NCI-H524 (cell line): Measurements from ENCODE around the gene TECPR2.

Experiments used
- DNase-seq, 2 experiments: peaks; one replicate each; lab custom pipeline; 2025; lab: John Stamatoyannopoulos, UW

TECPR2 gene

GRCh38 chr14:102375119-102375518 is 12.4 kb downstream of the TECPR2 start:
- no peak for DNase-seq

DNA sequence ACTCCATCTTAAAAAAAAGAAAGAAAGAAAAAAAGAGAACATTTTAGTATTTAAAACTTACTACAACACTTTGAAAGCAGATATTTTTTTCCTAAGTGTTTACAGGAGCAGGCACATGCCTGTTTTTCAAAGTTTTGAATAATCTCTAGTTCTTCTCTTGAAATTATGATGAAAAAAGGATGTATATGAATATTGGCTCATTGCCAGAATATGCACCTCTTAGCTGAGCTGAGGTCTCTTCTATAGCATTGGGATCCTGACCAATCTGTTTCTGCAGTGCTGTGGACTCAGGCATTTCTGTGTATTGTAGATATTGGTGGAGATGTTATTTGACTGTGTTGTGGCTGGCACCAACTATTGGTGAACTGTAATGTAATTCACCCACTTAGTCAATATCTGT is 15.0 kb downstream of the TECPR2 start:
- DNase-seq, result no peak

DNA sequence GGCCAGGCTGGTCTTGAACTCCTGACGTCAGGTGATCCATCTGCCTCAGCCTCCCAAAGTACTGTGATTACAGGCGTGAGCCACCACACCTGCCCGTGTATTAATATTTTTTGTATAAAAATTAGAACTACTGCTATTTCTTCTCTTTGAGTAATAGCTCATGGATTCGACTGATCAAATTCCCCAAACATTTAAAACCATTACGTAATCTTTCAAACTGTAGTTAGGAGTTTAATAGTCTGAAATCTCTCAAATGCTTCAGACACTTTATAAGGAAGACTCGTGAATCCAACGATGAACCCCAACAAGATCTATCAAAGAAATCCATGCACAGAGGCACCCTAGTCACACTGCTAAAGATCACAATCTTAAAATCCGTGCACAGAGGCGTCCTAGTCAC is 16.1 kb downstream of the TECPR2 start:
- DNase-seq, result no peak

- no peak for DNase-seq
These were observed 24.3 kb downstream of the TECPR2 start for GRCh38 chr14:102387086-102387485.

- DNase-seq, result no peak
These were observed 26.5 kb downstream of the TECPR2 start for GRCh38 chr14:102389246-102389645.

GRCh38 chr14:102390064-102390855 is 27.5 kb downstream of the TECPR2 start:
- no peak for DNase-seq

DNA sequence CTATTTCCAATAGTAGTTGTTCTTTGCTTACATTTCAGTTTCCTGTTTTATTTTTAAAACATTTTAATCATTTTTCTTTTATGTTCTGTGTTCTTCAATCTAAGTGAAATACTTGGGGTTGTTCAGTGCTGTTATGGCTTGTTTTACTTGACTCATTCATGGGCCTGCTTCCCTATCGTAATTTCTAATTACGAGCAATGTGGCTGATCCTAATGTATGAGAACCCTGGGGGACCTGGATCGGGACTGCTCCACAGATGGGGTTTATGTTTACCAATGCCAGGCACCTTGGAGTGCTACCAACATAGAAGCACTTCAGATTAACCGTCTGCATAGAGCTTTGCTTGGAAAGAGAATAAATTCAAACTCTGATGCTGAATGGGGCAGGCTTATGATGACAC is 29.8 kb downstream of the TECPR2 start:
- DNase-seq, result no peak

DNA sequence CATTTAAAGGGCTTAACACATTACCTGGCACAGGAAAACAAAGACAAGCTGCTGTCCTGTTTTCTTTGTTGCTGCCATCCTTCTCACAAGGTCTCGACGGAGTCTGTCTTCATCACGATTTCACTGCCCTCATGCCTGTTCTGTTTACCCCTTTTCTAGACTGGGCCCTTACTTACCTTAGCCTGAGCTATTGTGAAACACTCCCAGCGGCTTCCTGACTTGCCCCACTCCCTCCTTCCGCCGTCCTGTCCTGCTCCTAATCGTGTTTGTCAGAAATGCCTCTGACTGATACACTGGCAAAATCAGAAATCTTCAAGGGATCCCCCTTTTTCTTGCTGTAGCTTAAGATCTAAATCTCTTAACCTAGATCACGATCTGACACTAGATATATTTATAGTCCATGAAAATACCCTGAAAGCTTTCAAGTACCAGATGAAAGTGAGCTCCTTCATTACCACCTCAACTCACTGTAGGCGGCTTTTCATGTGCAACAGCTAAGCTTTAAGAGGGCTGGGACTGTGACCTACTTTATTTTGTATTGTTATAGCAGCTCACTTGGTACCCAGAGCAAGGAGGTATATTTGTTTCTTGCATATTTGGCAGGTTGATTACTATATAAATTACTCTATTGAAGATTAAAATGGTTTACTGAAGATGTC is 32.1 kb downstream of the TECPR2 start:
- DNase-seq, result no peak

DNA sequence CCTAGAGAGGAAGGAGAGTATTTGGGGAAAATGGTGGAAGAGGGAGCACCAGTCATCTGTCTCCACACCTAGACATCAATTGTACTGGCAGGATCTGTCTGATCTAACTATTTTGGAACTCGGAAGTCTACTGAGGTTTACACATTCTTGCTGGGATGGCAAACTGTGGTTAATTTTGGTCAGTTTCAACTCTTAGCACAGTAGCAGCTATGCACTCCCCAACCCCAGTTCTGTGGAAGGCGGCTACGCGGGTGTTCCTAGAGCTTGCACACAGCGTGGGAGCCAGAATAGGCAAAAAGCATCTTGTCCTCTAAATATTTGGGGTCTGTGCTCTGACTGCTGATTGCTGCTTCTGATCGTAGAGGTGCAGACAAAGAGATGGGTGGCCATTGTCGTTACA is 33.8 kb downstream of the TECPR2 start:
- DNase-seq, result no peak

DNA sequence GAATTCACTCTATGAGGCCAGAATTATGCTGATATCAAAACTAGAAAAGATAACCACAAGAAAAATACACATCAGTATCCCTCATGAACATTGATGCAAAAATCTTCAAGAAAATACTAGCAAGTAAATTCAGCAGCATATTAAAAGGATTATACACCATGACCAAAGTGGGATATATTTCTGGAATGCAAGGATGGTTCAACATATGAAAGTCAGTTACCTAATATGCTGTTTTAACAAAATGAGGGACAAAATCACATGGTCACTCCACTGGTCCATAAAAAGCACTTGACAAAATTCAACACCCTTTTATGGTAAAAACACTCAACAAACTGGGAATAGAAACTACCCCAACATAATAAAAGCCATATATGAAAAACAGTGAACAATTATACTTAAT is 40.3 kb downstream of the TECPR2 start:
- no peak for DNase-seq

DNA sequence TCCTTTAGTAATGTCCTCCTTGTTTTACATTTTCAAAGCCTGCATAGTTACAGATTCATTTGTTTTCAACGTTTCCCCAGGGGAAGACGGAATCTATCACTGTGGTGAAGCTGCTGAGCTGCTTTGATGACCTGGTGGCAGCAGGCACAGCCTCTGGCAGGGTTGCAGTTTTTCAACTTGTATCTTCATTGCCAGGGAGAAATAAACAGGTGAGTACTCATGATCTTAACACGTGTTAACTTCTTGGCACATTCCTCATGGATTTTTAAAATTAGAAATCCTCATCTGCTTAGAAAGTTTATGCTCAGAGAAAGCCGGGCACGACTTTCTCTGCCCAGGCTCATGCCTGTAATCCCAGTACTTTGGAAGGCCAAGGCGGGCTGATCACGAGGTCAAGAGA is 44.5 kb downstream of the TECPR2 start:
- DNase-seq, result no peak

DNA sequence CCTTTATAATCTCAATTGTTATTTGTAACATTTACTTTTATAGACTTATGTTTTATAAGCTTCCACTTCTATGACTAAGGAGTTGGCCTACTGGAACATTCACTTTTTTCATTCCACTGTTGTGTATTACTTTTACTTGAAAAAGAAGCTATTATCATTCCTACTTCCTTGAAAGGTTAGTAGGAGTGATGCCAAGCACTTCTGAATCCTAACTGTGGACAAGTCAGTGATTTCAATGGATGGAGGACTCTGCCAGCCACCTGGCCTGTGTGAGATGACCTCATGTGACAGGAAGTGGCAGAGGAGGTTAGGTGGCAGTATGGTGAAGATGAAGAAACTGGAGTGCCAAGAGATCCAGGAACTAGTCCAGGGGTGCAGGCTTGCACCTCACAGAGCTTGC is 46.0 kb downstream of the TECPR2 start:
- DNase-seq, result no peak

- no peak for DNase-seq
These were observed 52.9 kb downstream of the TECPR2 start for GRCh38 chr14:102415671-102416070.

- DNase-seq, result no peak
These were observed 54.3 kb downstream of the TECPR2 start for GRCh38 chr14:102417001-102417431.

- no peak for DNase-seq
These were observed 54.9 kb downstream of the TECPR2 start for GRCh38 chr14:102417646-102418045.

- no peak for DNase-seq
These were observed 55.6 kb downstream of the TECPR2 start for GRCh38 chr14:102418169-102418852.

GRCh38 chr14:102418853-102419240 is 56.1 kb downstream of the TECPR2 start:
- DNase-seq, result no peak

DNA sequence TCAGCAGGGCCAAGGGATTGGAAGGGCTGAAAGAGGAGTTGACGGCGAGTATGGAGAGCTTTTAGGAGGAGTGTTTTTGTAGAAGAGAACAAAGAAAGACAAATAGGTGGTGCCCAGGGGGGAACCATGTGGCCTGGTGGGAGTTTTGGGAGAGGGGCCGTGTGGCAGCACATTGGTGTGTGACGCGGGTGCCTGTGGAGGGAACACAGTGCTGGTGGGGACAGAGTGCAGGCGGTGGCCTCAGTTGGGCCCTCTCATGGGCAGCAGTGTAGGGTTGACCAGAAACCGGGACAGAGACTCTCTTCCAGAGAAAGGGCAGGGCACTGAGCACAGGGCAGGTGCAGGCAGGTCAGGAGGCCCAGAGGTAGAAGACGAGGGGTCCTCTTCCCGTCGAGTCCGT is 56.5 kb downstream of the TECPR2 start:
- DNase-seq, result no peak

GRCh38 chr14:102419716-102420115 is 57.0 kb downstream of the TECPR2 start:
- DNase-seq, result no peak

DNA sequence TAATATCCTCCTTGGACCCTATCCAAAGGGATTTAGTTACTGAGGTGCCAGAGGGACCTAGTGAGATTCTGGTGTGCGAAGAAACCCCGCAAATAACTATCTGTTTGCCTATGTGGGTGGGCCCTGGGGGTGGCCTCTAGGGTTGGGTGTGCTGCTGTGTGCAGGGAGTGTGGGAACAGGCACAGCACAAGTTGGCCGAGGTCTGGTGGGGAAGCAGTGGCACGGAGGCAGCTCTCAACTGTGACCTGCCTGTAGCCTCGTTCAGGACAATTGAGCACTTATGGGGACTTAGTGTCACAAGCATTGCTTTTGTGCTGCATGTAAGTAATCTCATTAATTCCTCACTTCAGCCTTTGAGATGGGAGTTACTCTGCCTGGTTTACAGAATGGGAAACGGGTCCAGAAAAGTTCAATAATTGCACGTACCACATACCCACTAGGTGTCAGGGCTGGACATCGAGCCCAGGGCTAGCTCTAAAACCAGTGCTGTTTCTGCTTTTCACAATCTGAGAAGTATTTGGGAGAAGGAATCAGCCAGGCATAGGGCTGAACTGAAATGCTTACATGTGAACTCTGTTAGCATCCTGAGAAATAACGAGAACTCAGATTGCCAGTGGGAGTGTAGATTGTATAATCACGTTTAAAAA is 58.8 kb downstream of the TECPR2 start:
- DNase-seq, result peak; percentile 62 to 76

DNA sequence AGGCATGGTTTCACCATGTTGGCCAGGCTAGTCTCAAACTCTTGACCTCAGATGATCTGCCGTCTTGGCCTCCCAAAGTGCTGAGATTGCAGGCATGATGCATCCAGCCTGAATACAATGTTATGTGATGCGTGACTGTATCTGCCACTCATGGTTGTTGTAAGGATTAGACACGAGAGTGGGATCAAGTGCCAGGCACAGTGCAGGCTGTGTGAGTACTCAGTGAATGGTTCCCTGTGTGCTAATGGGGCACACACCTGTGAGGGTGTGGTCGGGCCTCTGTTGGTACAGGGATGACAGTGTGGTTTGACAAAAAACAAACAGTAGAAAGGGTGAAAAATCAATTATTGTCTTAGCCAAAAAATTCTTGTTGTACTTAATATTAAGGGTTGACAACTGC is 61.8 kb downstream of the TECPR2 start:
- no peak for DNase-seq

- DNase-seq, result no peak
These were observed 62.2 kb downstream of the TECPR2 start for GRCh38 chr14:102424923-102425322.

DNA sequence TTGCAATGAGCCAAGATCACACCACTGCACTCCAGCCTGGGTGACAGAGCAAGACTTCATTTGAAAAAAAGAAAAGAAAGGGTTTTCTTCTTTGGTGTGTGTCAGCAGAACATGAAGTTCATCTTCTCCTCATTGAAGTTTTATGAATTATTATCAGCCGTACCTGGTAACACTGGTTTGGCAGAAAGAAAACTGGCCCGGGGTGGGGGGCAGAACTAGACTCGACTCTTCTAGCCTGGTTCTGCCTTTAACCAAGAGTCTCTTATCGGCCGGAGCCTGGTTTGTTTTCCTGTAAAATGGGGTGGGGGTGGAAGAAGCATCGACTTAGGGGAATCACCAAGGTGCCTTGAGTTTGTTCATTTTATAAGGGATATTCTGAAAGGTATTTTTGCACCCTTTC is 64.1 kb downstream of the TECPR2 start:
- no peak for DNase-seq
